Bone marrow (tissue), 2 donors: ENCODE data around the gene URAD.
"Not testable (repeated sequence)": the region's sequence is repeated elsewhere in the genome, so short reads cannot be mapped to it uniquely, and the experiment has no call there.

ENCODE experiments used
- DNase-seq, 2 donors: peaks; one replicate each; lab custom pipeline; 2025; lab: John Stamatoyannopoulos, UW

The URAD gene

DNA sequence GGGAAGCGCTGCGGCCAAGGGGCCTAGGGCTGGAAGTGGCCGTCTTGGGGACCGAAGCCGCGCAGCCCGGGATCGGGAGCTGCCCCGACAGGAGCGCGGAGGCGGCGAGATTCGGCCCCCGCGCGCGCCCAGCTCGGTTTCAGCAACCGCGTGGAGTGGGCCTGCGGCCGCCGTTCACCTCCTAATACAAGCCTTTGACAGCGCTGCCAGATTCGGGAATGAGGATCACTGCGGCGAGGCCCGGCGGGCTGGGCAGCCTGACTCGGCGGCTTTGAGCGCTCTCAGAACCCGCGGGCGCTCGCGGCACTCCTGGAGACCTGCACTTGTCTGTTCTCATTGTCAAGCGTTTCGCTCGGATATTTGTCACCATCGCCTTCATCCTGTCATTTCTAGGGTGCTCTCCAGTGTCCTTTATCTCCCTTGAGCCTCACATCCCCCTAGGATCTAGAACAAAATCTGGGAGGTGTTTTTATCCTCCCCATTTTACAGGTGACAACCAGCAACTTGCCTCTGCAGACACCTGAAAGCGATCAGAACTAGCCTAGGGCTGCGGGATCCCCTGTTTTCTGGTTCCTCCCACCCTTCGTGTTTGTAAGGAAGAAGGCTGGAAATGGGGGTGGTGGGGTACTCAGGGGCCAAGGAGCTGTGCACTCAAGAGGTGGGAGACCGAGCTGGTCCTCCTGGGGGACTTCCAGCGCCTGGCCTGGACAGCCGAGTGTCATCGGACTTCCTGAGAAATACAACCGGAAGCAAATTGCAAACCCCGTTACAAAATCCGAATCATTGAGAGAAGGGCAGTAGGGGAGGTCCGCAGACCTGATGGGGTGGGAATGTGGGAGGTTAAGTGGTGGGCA, 17.9 kb downstream of the URAD start:
- no peak for DNase-seq

DNA sequence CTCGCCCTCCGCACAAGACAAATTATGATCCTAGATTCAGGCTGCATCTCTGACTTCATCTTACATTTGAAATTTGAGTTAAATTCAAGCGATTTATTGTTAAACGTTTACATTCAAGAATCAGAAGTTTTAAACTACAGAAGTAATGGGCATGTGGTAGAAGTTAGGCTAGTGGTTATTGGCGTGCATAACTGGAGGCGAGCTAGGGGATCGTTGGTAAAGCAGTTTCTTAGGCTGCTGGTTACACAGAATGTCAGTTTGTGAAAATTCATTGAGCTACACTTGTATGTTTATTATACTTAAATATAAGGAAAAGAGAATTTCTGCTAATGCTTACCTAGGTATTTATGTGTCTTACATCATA, 18.6 kb downstream of the URAD start:
- DNase-seq: no peak

DNA sequence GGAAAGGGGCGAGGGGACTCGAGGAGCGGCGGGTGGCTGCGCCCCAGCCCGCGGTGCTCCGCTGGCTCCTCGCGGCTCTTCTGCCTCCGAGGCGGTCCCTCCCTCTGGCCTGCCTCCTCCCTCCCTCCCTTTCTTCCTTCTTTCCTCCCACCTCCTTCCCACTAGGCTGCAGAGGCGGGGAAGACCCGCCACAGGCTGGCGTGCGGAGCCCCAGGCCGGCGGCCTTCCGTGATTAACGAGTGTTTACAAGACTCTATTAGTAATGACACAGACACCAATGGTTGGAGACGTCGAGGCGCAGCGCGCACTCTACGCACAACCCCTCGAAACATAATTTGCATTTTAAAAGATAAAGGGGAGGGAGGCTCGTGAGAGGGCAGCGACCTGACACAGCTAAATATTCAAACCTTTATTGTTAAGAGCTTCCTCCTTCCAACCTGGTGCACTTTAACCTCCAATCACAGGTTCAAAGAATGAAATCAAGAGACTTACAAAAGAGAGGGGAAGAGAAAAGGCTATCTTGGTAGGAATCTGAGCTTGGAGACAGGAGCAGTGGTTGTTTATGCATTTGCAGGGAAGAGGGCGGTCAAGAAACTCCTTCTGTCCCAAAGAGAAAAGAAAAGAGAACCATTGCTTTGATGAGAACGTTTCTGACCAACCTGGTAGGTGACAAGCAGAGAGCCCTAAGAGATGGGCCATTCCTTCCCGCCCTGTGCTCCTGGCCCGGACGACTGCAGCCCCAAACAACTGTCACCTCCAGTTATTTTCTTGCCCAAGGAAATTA, 19.2 kb downstream of the URAD start, which contains the start of gene CDX2:
CDX2 (minus strand) TSS at position 234 of the 784 bp plus-strand sequence. CDS start 309 bp downstream, outside the sequence.
- DNase-seq: no peak

DNA sequence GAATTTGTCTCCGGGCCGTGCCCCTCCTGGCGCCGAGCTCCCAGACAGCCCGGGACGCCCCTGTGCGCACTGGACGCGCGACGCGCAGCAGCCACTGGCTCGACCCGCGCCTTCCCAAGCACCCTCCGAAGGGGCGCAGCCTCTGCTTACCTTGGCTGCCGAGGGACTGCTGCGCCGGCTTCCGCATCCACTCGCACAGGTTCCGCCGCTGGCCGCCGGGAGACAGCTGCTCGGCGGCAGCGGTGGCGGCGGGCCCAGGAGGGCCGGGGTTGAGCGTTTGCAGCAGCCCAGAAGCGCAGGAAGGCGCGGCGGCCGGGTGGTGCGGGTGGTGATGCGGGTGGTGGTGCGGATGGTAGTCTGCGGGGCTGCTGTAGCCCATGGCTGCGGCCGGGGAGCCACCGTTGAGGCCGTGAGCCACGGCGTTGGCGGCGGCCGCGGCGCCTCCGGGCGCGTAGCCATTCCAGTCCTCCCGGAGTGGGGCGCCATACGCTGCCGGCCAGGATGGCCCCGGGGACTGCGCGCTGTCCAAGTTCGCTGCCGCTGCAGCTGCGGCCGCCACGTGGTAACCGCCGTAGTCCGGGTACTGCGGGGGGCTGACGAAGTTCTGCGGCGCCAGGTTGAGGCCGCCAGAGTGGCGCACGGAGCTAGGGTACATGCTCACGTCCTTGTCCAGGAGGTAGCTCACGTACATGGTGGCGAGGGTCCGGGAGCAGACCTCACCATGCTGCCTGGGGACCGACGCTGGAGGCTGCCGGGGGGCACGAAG, 20.0 kb downstream of the URAD start:
- no peak for DNase-seq

DNA sequence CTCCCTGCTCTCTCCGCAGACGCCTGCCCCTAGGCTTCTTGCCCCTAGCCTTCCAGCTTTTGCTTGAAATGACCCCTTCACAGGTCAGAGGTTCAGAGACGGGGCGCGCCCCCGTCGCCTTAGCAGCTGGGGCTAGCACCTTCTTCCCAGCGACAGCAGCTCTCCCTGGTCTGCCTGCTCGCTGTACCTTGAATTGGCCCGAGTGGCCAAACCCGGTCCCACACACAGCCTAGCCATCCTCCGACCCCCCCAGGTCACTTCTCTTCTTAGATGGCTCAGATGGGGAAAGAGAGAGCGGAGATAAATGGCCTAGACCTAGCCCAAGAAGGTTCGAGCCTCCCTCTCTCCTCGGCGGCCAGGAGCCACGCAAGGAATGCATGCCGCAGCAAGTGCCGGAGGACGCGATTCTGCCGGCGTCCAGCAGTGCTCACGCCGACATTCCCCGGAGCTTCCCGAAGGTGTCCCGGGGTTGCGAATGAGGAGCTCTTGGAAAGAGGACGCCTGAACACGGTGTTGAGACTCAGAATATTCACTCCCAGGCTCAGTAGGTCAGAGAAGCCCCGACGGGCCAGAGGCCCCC, 20.7 kb downstream of the URAD start:
- no peak for DNase-seq

DNA sequence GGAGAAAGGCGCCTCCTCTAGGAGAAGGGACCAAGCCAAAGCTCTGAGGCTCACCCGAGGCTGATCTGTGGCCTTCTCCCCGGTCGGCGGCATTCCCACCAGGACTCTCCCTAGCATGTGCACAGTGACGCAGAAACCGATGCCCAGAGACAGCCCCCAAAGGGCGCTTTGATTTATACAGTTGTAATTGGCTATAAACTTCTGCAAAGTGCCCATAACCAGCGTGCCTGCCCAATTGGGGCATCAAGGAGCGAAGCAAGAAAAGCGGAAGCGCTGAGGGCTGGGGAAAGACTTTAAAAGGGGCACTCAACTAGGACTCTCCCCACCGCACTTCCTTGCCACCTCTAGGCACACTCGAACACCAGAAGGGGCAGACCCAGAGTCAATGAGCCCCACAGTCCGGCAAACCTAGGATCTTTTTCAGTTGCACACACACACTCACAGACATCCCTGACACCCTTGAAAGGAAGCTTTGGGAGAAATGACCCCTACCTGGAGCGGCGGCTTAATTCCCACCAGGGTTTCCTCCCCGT, 21.2 kb downstream of the URAD start:
- no peak for DNase-seq

DNA sequence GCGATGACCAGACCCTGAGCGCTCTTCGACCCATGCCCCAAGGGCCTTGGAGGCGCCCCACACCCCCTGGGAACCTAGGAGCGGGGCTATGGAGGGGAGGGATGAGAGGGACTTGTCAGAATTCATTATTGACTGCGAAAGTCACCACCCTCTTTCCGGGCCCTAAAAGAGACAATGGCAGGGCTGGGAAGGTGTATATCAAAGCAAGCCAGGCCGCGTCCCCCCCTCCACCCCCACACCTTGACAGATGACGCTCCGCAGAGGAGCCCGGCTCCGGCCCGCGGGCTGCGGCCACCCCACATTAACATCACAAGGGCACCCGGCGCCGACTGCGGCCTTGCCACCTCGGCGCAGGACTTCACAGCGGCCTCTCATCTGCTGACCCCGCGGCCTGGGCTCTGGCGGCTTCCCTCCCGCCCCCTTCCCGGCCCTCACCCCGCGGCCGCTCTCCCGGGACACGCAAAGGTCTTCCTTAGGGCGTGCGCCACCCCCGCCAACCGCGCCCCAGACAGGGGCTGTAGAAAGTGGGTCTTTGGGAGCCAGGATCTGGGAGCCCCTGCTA, 21.8 kb downstream of the URAD start:
- no peak for DNase-seq

DNA sequence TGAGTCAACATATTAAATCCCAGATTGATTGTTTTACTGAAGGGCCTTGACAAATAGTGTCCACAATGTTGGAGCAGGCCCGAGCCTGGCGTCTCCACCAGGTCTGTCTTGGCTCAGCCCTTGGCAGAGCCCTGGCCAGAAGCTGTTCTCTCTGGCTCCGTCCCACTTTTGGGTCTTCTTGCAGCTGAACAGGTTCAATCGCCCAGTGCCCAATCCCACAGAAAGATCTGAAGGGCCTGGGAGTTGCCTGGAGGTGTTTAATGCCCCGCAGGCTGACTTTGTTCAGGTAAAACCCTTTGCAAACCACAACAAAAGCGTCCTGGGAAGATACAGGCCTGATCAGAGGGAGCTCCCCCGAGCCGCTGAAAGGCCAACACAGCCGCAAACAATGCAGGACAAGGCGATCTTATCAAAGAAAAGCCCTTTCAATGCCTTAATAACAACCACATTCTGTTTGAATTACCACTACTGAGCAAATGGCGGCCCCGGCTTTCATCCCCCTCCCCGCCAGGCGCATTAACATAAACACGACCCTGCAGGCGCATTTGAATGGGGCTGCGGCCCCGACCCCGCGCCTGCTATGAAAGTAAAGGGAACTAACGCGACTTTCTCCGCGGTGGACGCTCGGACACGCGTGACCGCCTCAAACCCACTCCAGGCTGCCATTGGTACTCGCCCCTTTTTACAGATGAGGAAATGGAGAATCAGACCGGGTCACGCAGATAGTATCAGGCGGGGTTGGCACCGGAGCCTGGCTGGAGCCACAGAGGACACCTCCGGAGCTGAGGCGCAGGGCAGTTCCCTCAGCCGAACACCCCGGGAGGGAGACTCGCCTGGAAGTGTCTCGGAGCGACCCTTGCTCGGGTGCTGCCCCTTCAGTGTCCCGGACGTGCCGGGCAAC, 22.5 kb downstream of the URAD start:
- DNase-seq: no peak

DNA sequence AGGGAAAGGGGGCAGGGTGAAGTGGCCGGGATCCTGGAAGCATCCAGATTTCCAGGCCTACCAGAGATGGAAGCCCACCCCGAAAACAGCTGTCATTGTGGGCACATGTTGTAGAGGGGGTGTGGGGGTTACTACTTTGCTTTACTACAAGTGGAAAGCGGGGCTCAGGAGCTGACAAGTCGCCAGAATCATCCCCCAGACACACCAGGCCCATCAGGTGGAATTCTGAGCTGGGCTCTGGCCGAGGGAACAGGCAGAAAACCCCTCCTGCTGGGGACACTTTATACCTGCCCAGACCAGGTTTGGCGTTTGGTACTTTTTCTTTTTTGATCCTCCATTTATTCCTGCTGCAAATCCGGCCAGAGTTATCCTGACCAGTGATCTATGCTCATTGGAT, 23.2 kb downstream of the URAD start:
- no peak for DNase-seq

DNA sequence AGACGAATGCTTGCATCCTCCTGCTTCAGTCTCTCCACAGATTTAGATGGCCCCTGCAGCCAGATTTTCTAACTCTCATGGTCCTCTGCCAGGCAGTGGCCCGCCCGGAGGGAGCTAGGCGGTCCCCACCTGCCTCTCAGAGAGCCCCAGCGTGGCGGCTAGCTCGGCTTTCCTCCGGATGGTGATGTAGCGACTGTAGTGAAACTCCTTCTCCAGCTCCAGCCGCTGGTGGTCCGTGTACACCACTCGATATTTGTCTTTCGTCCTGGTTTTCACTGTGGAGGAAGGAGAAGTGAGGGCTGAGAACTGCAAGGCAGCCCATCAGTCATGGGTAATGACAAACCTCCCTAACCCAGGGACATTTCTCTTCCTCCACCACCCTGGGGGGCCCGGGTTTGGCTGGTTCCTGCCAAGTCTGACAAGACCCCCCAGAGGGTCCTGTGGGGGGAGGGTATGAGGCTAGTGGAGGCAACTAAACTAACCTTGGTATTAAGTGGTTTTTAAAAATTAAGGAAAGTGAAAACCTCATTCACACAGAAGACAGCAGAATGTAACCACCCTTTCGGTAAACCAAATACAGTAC, 23.7 kb downstream of the URAD start:
- no peak for DNase-seq

DNA sequence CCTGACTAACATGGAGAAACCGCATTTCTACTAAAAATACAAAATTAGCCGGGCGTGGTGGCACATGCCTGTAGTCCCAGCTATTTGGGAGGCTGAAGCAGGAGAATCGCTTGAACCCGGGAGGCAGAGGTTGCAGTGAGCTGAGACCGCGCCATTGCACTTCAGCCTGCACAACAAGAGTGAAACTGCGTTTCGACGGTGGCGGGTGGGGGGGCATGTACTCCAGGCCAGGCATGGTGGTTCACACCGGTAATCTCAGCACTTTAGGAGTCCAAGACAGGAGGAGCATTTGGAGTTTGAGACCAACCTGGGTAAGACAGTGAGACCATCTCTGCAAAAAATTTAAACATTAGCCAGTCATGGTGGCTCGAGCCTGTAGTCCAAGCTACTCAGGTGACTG, 24.3 kb downstream of the URAD start:
- not testable (repeated sequence) for DNase-seq

DNA sequence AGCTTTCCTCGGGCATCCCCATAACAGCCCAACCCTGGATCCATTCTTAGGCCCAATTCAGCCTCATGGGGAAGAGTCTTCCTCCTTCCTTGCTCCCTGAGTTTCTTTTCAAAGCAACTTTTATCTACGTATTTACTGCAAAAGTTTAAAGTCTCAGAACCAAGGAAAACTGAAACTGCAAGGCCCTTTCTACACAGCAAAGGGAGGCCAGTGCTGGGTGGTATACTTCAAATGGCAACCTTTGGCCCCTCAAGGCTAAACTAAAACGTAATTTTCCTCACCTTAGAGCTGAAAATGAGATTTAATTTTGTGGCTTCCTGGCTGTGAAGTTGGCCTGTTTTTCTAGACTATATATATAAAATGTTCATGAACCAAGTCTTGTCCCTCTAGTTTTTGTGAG, 25.0 kb downstream of the URAD start:
- no peak for DNase-seq

DNA sequence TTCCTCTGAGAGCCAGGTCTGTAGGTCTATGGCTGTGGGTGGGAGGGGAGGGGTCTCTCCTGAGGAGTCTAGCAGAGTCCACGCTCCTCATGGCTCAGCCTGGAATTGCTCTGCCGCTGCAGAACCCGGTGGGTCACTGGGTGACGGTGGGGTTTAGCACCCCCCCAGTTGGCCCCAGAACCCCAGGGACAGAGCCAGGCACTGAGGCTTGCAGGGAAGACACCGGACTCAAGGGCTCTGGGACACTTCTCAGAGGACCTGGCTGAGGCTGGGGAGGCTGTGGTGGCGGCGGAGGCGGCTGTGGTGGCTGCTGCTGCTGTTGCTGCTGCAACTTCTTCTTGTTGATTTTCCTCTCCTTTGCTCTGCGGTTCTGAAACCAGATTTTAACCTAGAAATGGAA, 25.5 kb downstream of the URAD start:
- DNase-seq: no peak

DNA sequence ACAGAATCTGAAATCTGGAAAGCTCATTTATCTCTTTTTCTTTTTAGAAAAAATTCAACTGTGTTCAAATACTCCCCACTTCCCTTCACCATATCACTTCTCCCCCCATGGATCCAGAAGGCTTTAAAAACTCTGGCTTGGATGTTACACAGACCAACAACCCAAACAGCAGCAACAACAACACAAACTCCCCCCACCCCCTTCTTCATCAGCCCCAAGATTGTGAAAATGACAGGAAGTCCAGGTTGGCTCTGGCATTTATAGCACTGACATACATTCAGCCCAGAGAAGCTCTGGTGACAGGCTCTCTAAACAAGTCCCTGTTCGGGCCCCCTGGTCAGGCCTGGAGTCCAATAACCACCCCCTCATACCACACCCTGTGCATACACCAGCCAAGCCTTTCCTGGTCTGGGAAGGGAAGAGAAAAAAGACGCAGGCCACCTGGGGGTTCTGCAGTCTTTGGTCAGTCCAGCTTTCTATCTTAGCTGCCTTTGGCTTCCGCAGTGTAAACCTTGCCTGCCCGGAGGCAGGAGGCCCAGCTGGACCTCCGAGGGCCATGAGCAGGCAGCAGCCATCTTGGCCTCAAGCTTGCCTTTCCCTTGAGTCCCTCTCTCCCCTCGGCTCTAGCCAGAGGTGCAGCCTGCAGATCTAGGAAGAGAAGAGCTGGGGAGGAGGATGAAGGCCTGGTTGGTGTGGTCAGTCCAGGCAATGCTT, 26.2 kb downstream of the URAD start:
- DNase-seq: no peak

DNA sequence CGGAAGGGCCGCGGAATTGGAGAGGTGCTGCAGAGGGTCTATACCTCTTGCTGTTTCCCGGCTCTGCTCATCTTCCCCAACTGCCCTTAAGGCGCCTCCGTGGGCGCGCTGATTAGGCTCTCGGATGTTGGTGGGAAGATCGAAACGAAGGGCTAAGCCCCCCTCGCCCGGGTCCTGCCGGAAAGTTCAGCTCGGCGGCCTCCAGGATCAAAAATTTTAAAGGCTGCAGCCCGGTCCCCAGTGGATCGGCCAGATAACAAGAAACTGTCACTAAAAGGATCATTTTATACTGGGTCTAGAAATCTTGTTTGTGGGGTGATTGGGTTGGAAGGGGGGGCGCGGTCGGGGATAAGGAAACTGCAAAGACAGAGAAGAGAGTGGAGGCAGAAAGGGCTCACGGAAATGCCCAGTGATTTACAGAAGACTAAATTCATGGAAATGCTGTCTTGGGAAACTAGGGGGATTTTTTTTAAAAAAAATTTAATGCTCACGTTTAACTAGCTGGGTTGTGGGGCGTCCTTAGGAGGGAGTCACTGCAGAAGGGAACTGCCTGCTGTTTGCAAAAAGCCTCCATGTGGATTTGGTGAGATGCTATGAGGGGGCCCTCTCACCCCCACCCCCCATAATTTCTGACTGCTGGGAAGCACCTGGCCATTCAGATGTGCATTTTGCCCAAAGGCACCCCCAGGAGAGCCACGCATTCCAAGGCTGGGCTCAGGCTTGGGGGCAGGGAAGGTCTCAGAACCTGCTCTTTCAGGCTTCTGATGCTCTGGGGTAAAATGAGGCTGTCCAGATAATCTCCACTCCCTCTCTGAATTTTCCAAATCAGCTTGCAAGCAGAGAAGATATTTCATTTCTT, 27.0 kb downstream of the URAD start:
- no peak for DNase-seq

DNA sequence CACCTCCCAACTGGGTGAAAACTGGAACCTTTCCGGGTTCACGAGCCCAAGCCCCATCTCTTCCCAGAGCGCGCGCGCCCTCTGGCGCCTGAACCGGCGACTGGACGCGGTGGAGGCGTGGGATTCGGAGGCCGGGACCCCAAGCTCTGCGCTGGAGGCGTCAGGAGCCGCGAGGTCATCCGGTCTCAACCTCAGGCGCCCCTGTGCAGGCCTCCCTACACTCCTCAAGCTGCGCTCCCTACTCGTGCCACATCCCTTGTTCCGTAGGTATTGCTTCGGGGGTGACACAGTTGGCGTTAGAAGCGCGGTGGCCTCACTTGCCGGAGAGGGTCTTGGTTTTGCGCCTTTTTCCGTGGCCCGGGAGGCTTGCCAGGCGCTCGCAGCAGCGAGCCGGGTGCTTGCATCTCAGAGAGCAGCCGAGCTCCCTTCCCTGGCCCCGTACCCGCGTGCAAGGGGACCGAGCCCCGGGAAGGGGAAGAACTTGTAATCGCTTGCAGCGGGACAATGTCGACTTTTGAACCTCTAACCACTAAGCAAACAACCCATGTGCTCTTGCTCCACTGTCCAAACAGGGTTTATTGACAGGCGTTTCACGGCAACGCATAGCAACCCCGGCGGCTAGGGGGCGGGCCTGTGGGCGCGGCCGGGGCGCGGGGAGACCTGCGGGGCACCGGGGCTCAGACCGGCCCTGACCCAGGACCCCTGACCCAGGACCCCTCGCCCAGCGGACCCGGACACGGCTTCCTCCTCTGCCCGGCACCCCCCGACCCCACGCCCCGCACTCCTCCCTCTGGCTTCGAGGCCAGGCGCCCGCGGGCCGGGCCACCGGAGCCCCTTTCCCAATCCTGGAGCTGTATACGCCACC, 27.9 kb downstream of the URAD start:
- DNase-seq: peak in 1 of 2 donors; percentile 29

DNA sequence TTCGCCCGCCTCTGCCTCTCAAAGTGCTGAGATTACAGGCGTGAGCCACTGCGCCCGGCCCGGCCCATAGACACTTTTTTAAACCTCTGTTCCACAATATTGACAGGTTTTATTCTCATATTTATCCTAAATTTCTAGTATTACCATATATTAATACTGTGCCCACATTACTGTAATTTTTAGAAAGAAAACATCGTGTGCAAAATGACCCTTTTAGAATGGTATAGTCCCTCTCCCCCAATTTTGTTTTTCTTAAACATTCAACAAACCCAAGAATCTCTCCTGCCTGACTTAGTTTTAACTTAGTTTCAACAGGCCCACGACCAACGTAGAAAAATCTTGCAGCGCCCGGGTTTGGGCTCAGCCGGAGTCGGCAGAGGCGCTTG, 28.5 kb downstream of the URAD start:
- no peak for DNase-seq
